Thymus (tissue), 11 donors: ENCODE measurements around the gene ETV2. TPM values are rescaled to one million over a fixed set of nuclear protein-coding genes. Genes with fewer than 3 reads are reported as not detected.

Source experiments
- DNase-seq, 9 donors: peaks; one replicate each; pipeline ENCODE4 v3.0.0-alpha.2; 2013; ENCODE audit warnings: low spot score in 9 of 9, low read depth in 6 of 9, missing footprints in 1 of 9
- H3K27ac ChIP-seq, 2 donors: one replicate each; pipeline ENCODE4 v1.5.1; 2013; ENCODE audit warnings: control low read depth in 1 of 2, low read depth in 1 of 2, low read length in 1 of 2, mild to moderate bottlenecking in 1 of 2, moderate library complexity in 1 of 2
- H3K27me3 ChIP-seq, 2 donors: one replicate each; pipeline ENCODE4 v1.5.1; 2013; ENCODE audit warnings: low read length in 1 of 2; ENCODE audit not compliant: control insufficient read depth in 2 of 2, insufficient read depth in 1 of 2
- H3K36me3 ChIP-seq, 2 donors: one replicate each; pipeline ENCODE4 v1.5.1; 2013; ENCODE audit warnings: low read length in 1 of 2, mild to moderate bottlenecking in 1 of 2, moderate library complexity in 1 of 2; ENCODE audit not compliant: control insufficient read depth in 2 of 2, insufficient read depth in 2 of 2
- H3K4me1 ChIP-seq, 2 donors: one replicate each; pipeline ENCODE4 v1.5.1; 2013; ENCODE audit warnings: low read length in 2 of 2; ENCODE audit not compliant: control insufficient read depth in 2 of 2, insufficient read depth in 2 of 2
- H3K4me3 ChIP-seq, 2 donors: one replicate each; pipeline ENCODE4 v1.5.1; 2013; ENCODE audit warnings: low read length in 2 of 2, control low read depth in 1 of 2, mild to moderate bottlenecking in 1 of 2
- H3K9me3 ChIP-seq, 2 donors: one replicate each; pipeline ENCODE4 v1.5.1; 2013; ENCODE audit warnings: low read length in 1 of 2, mild to moderate bottlenecking in 1 of 2; ENCODE audit not compliant: control insufficient read depth in 2 of 2, insufficient read depth in 1 of 2
- WGBS: extraction: QIAGEN DNeasy Blood & Tissue Kit; methylation state at CpG from one replicate; pipeline ENCODE4 v1.1.7; 2013; 5-methylcytosine and 5-hydroxymethylcytosine counted together
- polyA plus RNA-seq: library from polyadenylated mRNA; stranded (reverse); fragments of 200-250 nt; gene quantifications from one replicate; pipeline ENCODE4 v1.2.3, GENCODE V29; 2013
- total RNA-seq: library from RNA; stranded (reverse); fragments of 120-200 nt; gene quantifications from one replicate; pipeline ENCODE4 v1.2.4, GENCODE V29; 2013
- donor health status: healthy.

ETV2 gene
- total and polyA plus RNA-seq, 2 donors, result 0.76 to 1.5 TPM

DNA sequence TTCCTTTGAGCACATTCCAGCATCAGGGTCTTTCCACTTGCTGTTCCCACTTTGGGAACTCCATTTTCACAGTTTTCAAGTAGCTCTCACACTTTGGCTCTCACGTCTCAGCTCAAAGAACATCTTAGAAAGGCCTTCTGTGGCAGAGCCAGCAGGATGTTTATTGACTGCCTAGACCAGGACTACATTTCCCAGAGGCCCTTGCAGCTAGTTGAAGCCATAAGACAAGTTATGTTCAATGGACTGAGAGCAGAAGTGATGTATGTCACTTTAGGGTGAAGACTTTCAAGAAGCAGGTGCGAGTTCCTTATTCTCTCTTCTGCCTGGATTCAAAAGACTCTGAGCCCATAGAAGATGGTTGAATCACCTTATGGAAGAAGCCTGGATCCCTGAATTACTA lies 33.3 kb upstream of the ETV2 start:
- peak in 1 of 9 donors; percentile 13 for DNase-seq
- no peak overlapping the region for H3K4me3 ChIP-seq
- no peak overlapping the region for H3K27ac ChIP-seq
- peaks cover 7 to 17% of the 10 kb centered on the region in 2 donors for H3K4me1 ChIP-seq
- no peaks in the 10 kb centered on the region for H3K9me3 ChIP-seq
- no peaks in the 10 kb centered on the region for H3K27me3 ChIP-seq
- WGBS, result 93% methylated on average over 2 of the region's 2 CpGs
- H3K36me3 ChIP-seq, result no peaks in the 10 kb centered on the region

DNA sequence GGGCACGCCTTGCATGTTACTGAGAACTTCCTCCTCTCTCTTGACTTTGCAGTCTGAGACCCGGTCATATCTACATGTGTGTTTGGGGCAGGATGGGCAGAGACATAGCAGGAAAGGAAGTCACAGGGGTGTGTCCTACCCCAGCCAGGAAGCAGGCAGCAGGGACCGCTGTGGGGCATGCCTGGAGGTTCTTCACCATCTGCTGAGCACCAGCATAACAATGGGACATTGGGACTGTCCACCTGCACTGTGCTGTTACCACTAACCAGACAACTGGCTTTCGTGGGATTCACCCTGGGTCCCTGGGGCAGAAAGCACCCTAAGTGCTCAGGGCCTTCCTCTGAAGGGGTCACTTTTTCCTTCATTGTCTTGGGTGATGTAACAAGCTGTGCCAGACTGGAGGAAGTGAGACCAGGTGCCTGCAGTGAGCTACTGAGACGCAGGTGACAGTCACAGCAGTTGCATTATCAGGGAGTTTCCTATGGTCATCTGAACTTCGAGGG lies 31.6 kb upstream of the ETV2 start:
- no peaks in the 10 kb centered on the region for H3K27me3 ChIP-seq
- 63% methylated on average over 6 of the region's 6 CpGs for WGBS
- H3K36me3 ChIP-seq, result peaks cover 0 to 2% of the 10 kb centered on the region in 2 donors
- DNase-seq, result peak in 1 of 9 donors; percentile 8
- H3K27ac ChIP-seq, result no peak overlapping the region
- H3K9me3 ChIP-seq, result no peaks in the 10 kb centered on the region
- H3K4me3 ChIP-seq, result no peak overlapping the region
- peaks cover 7 to 21% of the 10 kb centered on the region in 2 donors for H3K4me1 ChIP-seq

DNA sequence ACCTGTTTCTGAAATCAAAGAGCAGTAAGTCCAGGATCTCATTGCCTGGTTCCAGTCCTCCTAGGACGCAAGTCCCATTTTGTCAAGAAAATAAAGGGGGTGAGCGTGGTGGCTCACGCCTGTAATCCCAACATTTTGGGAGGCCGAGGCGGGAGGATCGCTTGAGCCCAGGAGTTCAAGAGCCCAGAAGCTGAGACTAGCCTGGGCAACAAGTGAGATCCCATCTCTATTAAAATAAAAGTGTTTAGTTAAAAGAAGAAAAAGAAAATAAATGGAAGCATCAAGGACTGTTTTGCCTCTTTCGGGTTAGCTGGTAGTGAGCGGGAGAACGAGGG lies 29.4 kb upstream of the ETV2 start:
- WGBS, result 43% methylated on average over 9 of the region's 9 CpGs
- Histone ChIP-seq H3K27me3 (no peaks in the 10 kb centered on the region), H3K27ac (no peak overlapping the region), H3K9me3 (no peaks in the 10 kb centered on the region), H3K4me1 (peaks cover 7 to 21% of the 10 kb centered on the region in 2 donors), H3K36me3 (peaks cover 7 to 17% of the 10 kb centered on the region in 2 donors), H3K4me3 (peak overlapping the region; percentile 56 to 70)
- DNase-seq, result no peak

DNA sequence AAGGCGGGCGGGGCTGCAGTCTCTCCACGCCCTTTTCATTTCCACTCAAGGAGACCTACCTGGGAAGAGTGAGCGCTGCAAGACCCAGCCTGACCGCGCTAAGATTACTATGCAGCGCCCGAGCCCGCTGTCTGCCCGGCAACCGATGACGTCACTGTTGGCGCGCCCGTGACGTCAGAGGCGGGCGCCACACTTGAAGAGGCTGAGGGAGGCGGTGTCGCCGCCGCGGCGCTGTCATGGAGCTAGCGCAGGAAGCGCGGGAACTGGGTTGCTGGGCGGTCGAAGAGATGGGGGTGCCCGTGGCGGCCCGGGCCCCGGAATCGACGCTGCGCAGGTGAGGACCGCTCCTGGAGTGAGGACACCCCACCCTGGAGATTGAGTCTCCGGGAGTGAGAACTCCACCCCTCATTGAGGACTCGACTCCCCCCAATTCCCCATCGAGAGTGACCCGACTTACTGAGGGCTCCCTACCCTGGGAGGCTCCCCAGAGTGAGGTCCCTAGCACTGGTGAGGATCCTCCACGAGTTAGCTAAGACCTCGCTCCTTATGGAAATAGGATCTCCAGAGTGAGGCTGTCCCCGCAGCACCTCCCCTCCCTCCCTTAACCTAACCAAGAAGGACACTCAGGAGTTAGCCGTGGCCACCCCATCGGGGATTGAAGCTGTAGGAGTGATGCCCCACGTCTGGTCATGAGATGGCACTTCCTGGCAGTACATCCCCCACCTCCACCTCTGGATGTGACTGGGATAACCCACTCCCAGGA lies 28.8 kb upstream of the ETV2 start, which contains the start of gene HAUS5:
Gene HAUS5, plus strand, starts transcription at position 177 of the 763 bp plus-strand sequence. Its CDS starts 60 bp downstream, at position 237.
- H3K4me3 ChIP-seq, result peak within 1 kb of the TSS; percentile 56 to 70
- under 1% methylated on average over 47 of the region's 47 CpGs for WGBS
- peak; percentile 75 to 99 (median 94) for DNase-seq
- H3K9me3 ChIP-seq, result no peaks in the 10 kb centered on the region
- H3K27me3 ChIP-seq, result no peaks in the 10 kb centered on the region
- H3K4me1 ChIP-seq, result peaks cover 7 to 21% of the 10 kb centered on the region in 2 donors
- H3K27ac ChIP-seq, result peak within 1 kb of the TSS; percentile 19 to 22
- peaks cover 9 to 23% of the 10 kb centered on the region in 2 donors for H3K36me3 ChIP-seq

DNA sequence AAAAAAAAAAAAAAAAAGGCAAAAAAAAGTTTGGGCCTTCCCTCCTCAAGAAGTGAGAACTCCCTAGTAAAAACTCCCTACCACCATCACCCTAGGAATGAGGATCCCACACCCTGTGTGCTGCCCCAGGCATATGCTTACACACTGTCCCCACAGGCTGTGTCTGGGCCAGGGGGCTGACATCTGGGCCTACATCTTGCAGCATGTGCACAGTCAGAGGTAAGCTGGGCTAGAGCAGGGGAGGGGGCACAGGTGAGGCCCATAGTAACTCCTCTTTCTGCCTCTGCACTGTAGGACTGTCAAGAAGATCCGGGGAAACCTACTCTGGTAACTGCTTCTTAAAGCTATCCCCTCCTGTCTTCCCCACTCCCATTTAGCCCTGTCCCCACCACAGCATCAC lies 28.0 kb upstream of the ETV2 start:
- Histone ChIP-seq H3K4me1 (peaks cover 7 to 21% of the 10 kb centered on the region in 2 donors), H3K27me3 (no peaks in the 10 kb centered on the region), H3K36me3 (peaks cover 9 to 29% of the 10 kb centered on the region in 2 donors), H3K27ac (no peak overlapping the region), H3K9me3 (no peaks in the 10 kb centered on the region), H3K4me3 (no peak overlapping the region)
- 97% methylated on average over 1 of the region's 1 CpG for WGBS
- DNase-seq, result no peak

DNA sequence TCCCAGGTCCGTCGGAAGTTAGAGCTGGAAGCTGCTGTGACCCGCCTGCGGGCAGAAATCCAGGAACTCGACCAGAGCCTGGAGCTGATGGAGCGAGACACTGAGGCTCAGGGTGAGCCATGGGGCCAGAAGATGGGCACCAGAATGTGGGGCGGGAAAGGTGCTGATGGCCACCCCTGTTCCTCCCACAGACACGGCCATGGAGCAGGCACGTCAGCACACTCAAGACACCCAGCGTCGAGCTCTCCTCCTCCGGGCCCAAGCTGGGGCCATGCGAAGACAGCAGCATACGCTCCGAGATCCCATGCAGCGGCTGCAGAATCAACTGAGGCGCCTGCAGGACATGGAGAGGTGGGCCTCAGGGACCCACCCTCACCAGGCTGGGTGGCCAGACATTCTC lies 26.5 kb upstream of the ETV2 start:
- H3K4me3 ChIP-seq, result no peak overlapping the region
- H3K36me3 ChIP-seq, result peaks cover 9 to 38% of the 10 kb centered on the region in 2 donors
- H3K27me3 ChIP-seq, result no peaks in the 10 kb centered on the region
- no peak for DNase-seq
- no peaks in the 10 kb centered on the region for H3K9me3 ChIP-seq
- H3K4me1 ChIP-seq, result peaks cover 7 to 17% of the 10 kb centered on the region in 2 donors
- no peak overlapping the region for H3K27ac ChIP-seq
- 97% methylated on average over 17 of the region's 17 CpGs for WGBS

DNA sequence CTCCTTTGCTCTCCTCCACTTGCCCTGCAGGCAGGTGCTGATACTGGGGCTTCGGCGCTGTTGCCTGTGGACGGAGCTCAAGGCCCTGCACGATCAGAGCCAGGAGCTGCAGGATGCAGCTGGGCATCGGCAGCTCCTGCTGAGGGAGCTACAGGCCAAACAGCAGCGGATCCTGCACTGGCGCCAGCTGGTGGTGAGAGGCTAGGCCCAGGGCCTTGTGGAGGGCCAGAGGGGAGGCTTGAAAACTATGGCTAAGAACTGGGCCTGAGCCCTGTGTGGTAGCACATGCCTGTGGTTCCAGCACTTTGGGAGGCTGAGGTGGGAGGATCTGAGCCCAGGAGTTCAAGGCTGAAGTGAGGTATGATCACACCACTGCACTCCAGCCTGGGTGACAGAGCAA lies 22.7 kb upstream of the ETV2 start:
- H3K36me3 ChIP-seq, result peaks cover 18 to 58% of the 10 kb centered on the region in 2 donors
- DNase-seq, result no peak
- 95% methylated on average over 7 of the region's 7 CpGs for WGBS

DNA sequence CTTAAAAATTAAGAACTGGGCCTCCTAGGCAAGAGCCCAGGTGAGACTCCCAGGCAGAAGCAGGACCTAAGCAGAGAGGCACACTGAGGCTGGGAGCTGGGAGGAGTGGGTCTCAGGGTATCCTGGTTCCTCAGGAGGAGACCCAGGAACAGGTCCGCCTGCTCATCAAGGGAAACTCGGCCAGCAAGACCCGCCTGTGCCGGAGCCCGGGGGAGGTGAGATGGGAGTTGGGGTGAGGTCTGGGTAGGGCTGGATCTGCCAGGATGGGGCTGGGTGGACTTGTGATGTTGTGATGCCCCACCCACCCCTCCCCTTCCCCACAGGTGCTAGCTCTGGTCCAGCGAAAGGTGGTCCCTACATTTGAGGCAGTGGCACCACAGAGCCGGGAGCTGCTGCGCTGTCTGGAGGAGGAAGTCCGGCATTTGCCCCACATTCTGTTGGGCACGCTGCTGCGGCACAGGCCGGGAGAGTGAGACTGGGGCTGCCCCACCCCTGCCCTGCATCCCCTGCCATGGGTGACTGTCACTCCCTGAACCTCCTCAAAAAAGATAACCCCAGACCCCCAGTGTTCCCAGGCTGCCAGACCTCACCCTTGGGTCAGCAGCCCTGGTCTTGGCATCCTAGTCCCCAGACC lies 22.1 kb upstream of the ETV2 start:
- Histone ChIP-seq H3K27ac (no peak overlapping the region), H3K36me3 (peaks cover 18 to 58% of the 10 kb centered on the region in 2 donors), H3K4me3 (no peak overlapping the region), H3K4me1 (no peaks in the 10 kb centered on the region), H3K27me3 (no peaks in the 10 kb centered on the region), H3K9me3 (no peaks in the 10 kb centered on the region)
- no peak for DNase-seq
- 98% methylated on average over 12 of the region's 12 CpGs for WGBS

More for the DNA sequence above, 22.7 kb upstream of the ETV2 start:
- H3K4me3 ChIP-seq, result no peak overlapping the region
- no peaks in the 10 kb centered on the region for H3K9me3 ChIP-seq
- H3K27ac ChIP-seq, result no peak overlapping the region
- H3K27me3 ChIP-seq, result no peaks in the 10 kb centered on the region
- H3K4me1 ChIP-seq, result no peaks in the 10 kb centered on the region

DNA sequence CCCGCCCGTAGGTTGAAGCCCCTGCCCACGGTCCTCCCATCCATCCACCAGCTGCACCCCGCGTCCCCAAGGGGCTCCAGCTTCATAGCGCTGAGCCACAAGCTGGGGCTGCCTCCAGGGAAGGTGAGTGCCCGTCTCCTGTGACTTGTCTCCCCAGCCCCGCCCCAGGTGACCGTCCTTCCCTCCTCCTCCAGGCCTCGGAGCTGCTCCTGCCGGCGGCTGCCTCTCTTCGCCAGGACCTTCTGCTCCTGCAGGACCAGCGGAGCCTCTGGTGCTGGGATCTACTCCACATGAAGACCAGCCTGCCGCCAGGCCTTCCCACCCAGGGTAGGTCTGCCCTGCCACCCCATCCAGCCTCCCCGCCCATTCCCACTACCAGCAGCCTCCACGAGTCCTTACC lies 21.5 kb upstream of the ETV2 start:
- 96% methylated on average over 17 of the region's 17 CpGs for WGBS
- Histone ChIP-seq H3K4me1 (no peaks in the 10 kb centered on the region), H3K36me3 (peaks cover 18 to 55% of the 10 kb centered on the region in 2 donors), H3K27me3 (no peaks in the 10 kb centered on the region), H3K9me3 (no peaks in the 10 kb centered on the region), H3K27ac (no peak overlapping the region), H3K4me3 (no peak overlapping the region)
- DNase-seq, result no peak
